Measurements from ENCODE around the gene RNF17. TPM values are rescaled to one million over a fixed set of nuclear protein-coding genes. Genes with fewer than 3 reads are reported as not detected.

Gene RNF17
- total RNA-seq, 2 experiments from 2014 or later = 0.43 to 0.47 TPM

DNA sequence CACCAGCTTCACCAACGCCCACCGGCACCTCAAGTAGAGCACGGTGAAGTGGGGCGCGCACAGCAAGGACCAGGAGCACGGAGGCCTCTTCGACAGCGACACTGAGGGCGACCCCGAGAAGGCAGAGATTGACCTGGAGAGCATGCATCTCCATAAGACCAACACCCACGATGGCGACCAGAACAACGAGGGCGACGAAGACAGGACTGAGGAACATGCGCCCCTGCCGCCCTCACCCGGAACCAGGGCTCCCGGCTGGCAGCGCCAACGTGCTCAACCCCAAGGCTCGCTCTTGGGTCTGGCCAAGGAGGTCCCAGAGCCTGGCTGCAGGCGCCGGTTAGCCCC, 18.5 kb upstream of the RNF17 start:
- H3K4me1 Mint-ChIP-seq = peaks cover 9% of the 10 kb centered on the region
- DNase-seq = no peak
- CTCF ChIA-PET = no interaction called here
- no peak overlapping the region for H3K27ac Mint-ChIP-seq
- H3K4me3 Mint-ChIP-seq = no peak overlapping the region
- peaks cover 44% of the 10 kb centered on the region for H3K27me3 Mint-ChIP-seq
- no peak for ATAC-seq
- POLR2A ChIA-PET = no interaction called here
- intact Hi-C loops (cut with DNase I, micrococcal nuclease) = loop anchor here in 1 of 2 experiments (10.0 kb wide), 1 partner anchor 249 kb away; no protein-coding TSS in a partner anchor
- H3K36me3 Mint-ChIP-seq (ENCODE audit: low read depth) = no peaks in the 10 kb centered on the region
- H3K9me3 Mint-ChIP-seq (ENCODE audit: low read depth) = no peaks in the 10 kb centered on the region

DNA sequence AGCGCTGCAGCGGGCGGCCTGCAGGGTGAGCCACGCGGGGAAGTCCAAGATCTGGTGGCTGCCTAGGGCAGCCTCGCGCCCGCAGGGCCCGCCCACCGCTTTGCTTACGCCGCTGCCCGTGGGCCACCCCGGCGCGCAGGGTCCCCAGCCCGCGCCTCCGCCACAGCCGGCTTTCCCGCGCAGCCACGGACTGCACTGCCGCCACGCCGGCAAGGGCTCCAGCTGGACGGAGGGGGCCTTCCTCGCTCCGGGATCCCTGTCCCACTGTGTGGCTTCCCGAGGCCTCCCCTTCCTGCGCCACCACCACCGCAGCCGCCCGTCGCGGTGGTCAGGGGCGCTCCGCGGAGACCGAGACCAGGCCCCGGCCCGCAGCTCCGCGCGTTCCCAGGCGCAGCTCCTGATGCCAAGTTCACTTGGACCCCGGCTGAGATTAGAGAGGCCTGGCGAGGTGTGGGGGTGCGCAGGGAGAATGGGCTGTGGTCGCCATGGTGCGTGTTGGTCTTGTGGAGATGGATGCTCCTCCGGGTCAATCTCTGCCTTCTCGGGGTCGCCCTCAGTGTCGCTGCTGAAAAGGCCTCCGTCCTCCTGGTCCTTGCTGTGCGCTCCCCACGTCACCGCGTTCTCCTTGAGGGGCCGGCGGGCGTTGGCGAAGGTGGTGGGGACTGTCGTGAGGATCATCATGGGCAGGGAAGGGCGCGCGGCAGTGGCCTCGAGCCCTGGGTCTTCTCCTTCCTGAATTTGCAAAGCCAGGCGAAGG, 17.9 kb upstream of the RNF17 start:
- ChIA-PET CTCF (no interaction called here), POLR2A (no interaction called here)
- no peak for DNase-seq
- ATAC-seq = no peak
- peaks cover 46% of the 10 kb centered on the region for H3K27me3 Mint-ChIP-seq
- H3K9me3 Mint-ChIP-seq (ENCODE audit: low read depth) = no peaks in the 10 kb centered on the region
- H3K4me3 Mint-ChIP-seq = no peak overlapping the region
- no peak overlapping the region for H3K27ac Mint-ChIP-seq
- no peaks in the 10 kb centered on the region for H3K36me3 Mint-ChIP-seq (ENCODE audit: low read depth)
- peaks cover 9% of the 10 kb centered on the region for H3K4me1 Mint-ChIP-seq
- intact Hi-C loops (cut with DNase I, micrococcal nuclease) = loop anchor here in 1 of 2 experiments (10.0 kb wide), 1 partner anchor 249 kb away; no protein-coding TSS in a partner anchor

DNA sequence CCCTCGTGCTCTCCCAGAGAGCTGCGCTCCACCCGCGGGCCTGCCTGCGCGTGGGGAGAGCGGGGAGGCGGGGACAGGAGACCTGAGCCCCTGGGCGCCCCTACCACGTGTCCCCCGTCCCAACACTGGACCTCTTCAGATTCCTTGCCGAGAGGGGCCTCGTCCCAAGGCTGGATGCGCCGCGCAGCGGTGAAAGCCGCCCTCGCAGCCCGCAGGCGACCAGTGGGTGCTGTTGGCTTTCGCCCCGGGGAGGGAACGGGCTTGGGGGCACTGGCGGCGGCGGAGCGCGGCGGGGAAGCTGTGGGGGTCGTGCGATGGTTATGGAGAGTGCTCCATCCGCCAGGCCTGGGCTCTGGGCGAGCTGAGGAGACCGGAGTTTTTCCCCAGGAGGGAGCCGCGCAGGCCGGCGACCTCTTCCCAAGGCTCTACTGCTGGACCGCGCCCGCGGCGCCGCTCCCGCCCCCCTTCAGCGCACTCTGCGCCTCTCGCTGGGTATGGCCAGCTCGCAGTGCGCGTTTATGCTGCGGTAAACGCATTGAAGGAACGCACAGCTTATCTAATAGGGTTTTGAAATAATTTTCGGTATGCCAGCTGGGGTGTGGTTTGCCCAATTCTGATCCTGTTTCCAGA, 17.2 kb upstream of the RNF17 start:
- ChIA-PET POLR2A (no interaction called here), CTCF (interaction anchor here (0.8 kb wide), 1 partner anchor 172 kb away, joined by 3 read pairs; no protein-coding TSS in a partner anchor)
- Mint-ChIP-seq H3K27me3 (peaks cover 46% of the 10 kb centered on the region), H3K9me3 (ENCODE audit: low read depth) (no peaks in the 10 kb centered on the region), H3K4me3 (peak overlapping the region; percentile 57), H3K27ac (no peak overlapping the region), H3K4me1 (peaks cover 9% of the 10 kb centered on the region), H3K36me3 (ENCODE audit: low read depth) (no peaks in the 10 kb centered on the region)
- DNase-seq = peak; percentile 40
- no peak for ATAC-seq
- intact Hi-C loops (cut with DNase I, micrococcal nuclease) = loop anchor here in 1 of 2 experiments (10.0 kb wide), 1 partner anchor 248 kb away; no protein-coding TSS in a partner anchor

DNA sequence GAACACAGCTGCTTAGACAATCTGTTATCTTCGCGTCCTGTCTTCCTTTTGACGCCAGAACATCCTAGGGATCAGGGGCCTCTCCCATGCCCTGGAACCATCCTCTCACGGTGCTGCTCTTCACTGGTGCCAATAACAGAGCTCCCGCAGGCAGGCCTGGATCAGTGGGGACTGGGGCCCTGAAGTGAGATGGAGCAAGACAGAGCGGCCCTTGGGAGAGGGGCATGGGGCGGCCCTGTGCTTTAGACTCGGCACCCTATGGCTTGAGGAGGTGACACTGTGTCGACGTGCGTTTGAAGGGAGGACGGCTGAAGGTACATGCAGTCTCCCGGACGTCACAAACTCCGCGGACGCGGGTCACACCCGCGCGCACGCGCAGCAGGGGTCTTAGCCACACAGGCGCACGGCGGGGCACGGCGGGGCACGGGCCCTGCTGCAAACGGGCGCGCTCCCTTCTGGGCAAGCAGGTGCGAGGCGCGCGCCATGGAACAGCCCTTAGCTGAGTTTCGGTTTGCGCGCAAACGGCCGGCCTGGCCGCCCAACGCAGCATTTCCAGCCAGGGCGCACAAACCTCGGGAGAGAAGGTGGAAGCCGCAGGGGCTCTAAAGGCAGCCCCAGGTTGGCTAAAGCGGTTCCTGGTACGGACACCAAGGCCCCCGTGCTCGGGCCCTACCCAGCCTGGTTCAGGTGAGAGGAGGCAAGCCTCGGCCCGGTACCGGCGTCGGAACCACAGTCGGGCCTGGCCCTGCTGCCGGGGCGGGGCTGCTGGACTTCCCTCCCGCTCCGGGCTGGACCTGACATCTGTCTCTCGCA, 16.5 kb upstream of the RNF17 start:
- Mint-ChIP-seq H3K27ac (no peak overlapping the region), H3K4me1 (peaks cover 9% of the 10 kb centered on the region), H3K27me3 (peaks cover 49% of the 10 kb centered on the region), H3K9me3 (ENCODE audit: low read depth) (no peaks in the 10 kb centered on the region), H3K36me3 (ENCODE audit: low read depth) (no peaks in the 10 kb centered on the region), H3K4me3 (peak overlapping the region; percentile 57)
- DNase-seq = peak; percentile 58
- intact Hi-C loops (cut with DNase I, micrococcal nuclease) = loop anchor here in 1 of 2 experiments (10.0 kb wide), 1 partner anchor 247 kb away; no protein-coding TSS in a partner anchor
- ChIA-PET POLR2A (no interaction called here), CTCF (interaction anchor here (0.8 kb wide), 1 partner anchor 173 kb away, joined by 3 read pairs; no protein-coding TSS in a partner anchor)
- ATAC-seq = peak; percentile 47

DNA sequence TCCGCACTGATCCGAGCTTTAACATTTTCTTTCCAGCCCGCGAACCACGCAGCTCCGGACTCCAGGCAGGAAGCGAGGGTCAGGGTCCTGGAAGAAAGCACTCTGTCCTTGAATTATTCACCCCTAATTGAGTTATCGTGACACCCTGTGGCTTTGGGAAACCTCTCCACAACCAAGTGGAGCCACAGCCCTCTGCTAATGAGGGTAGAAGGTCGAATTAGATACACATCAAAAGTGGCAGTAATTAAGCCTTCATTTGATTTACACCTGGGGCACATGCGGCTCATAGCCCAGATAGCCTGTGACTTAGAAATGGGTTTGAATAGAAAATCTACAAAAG, 15.9 kb upstream of the RNF17 start:
- ChIA-PET CTCF (no interaction called here), POLR2A (interaction anchor here (0.7 kb wide), 1 partner anchor 18 kb away, joined by 3 read pairs; no protein-coding TSS in a partner anchor)
- H3K27ac Mint-ChIP-seq = no peak overlapping the region
- ATAC-seq (no peak), DNase-seq (no peak)
- peak overlapping the region; percentile 36 for H3K4me3 Mint-ChIP-seq
- peaks cover 50% of the 10 kb centered on the region for H3K27me3 Mint-ChIP-seq
- no peaks in the 10 kb centered on the region for H3K9me3 Mint-ChIP-seq (ENCODE audit: low read depth)
- intact Hi-C loops (cut with DNase I, micrococcal nuclease) = loop anchor here in 1 of 2 experiments (10.0 kb wide), 1 partner anchor 247 kb away; no protein-coding TSS in a partner anchor
- no peaks in the 10 kb centered on the region for H3K36me3 Mint-ChIP-seq (ENCODE audit: low read depth)
- H3K4me1 Mint-ChIP-seq = peaks cover 9% of the 10 kb centered on the region

DNA sequence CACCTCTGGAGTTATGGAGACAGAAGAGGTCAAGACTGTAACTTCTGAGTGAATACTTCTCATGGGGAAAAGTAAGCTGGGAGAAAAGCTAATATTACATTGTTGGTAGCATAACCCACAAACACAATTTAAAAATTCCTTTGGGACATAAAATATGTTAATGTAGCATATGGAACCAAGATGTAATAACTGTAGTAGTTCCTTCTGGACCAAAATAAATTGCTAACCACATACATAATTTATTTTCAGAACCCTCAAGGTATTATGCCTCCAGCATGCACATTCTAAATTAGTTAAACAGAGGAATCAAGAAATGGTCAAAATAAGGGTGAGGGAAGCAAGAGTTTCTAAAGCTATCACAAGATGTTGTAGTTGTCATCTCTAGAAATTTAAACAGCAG, 4.8 kb upstream of the RNF17 start:
- POLR2A ChIA-PET = no interaction called here

DNA sequence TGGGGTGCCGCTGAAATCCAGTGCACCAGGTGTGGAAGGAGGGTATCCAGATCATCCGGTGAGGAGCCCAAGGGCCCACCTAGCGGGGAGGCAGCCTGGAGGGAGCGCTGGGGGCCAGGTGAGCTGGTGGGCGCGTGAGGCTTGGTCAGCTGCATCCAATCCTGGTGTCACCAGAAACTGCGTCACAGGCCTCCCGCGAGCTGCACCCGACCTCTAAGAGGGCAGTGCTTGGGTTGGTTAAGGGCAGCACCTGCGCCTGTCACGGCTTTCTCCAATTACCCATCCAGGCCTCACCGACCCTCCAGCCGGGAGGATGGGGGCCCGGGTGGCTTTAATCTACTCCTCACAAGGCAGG, 284 bp downstream of the RNF17 start:
- no peak for DNase-seq
- no peak overlapping the region for H3K4me3 Mint-ChIP-seq
- ATAC-seq = no peak
- ChIA-PET CTCF (interaction anchor here (0.6 kb wide), 1 partner anchor 458 kb away, joined by 4 read pairs; no protein-coding TSS in a partner anchor), POLR2A (no interaction called here)
- H3K27ac Mint-ChIP-seq = no peak overlapping the region
- H3K4me1 Mint-ChIP-seq = no peaks in the 10 kb centered on the region
- no peaks in the 10 kb centered on the region for H3K36me3 Mint-ChIP-seq (ENCODE audit: low read depth)
- H3K9me3 Mint-ChIP-seq (ENCODE audit: low read depth) = no peaks in the 10 kb centered on the region
- intact Hi-C loops (cut with DNase I, micrococcal nuclease) = no loop called here
- H3K27me3 Mint-ChIP-seq = peaks cover 3% of the 10 kb centered on the region

More for the DNA sequence above, 4.8 kb upstream of the RNF17 start:
- H3K9me3 Mint-ChIP-seq (ENCODE audit: low read depth) = no peaks in the 10 kb centered on the region
- H3K27me3 Mint-ChIP-seq = peaks cover 21% of the 10 kb centered on the region
- intact Hi-C loops (cut with DNase I, micrococcal nuclease) = no loop called here
- H3K27ac Mint-ChIP-seq = no peak overlapping the region
- no peaks in the 10 kb centered on the region for H3K36me3 Mint-ChIP-seq (ENCODE audit: low read depth)
- ATAC-seq (no peak), DNase-seq (no peak)
- H3K4me1 Mint-ChIP-seq = no peaks in the 10 kb centered on the region
- CTCF ChIA-PET = no interaction called here
- no peak overlapping the region for H3K4me3 Mint-ChIP-seq

DNA sequence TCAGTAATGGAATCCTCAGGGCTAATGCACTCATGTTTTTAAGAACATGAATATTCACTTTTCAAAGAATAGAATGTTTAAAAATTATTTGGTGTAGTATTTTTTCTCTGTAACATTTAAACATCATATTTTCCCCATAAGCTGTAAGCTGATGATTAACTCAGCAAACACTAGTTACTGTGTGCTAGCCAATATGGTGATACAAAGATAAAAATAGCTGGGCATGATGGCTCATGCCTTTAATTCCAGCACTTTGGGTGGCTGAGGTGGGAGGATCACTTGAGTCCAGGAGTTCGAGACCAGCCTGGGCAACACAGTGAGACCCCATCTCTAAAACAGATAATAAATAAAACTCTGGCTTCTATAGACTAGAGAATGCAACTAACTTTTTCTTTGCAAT, 13.2 kb downstream of the RNF17 start:
- Mint-ChIP-seq H3K27me3 (peaks cover 25% of the 10 kb centered on the region), H3K4me3 (no peak overlapping the region), H3K27ac (no peak overlapping the region), H3K4me1 (no peaks in the 10 kb centered on the region), H3K36me3 (ENCODE audit: low read depth) (no peaks in the 10 kb centered on the region), H3K9me3 (ENCODE audit: low read depth) (no peaks in the 10 kb centered on the region)
- POLR2A ChIA-PET = no interaction called here
- CTCF ChIA-PET = interaction anchor here (0.9 kb wide), 1 partner anchor 37 kb away, joined by 3 read pairs; no protein-coding TSS in a partner anchor
- no peak for DNase-seq
- intact Hi-C loops (cut with DNase I, micrococcal nuclease) = no loop called here
- ATAC-seq = no peak

DNA sequence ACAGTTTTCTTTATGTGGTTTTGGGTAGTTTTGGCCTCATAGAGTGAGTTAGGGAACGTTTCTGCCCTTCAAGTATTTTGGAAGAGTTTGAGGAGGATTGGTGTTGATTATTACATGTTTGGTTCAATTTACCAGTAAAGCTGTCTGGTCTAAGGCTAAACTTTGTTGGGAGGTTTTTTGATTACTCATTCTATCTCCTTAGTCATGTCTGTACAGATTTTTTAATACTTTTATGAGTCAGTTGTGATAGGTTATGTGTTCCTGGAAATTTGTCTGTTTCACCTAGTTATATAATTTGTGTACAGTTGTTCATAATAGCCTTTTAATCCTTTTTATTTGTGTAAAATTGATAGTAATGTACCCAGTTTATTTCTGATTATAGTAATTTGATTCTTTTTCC, 20.4 kb downstream of the RNF17 start:
- intact Hi-C loops (cut with DNase I, micrococcal nuclease) = no loop called here
- peaks cover 6% of the 10 kb centered on the region for H3K9me3 Mint-ChIP-seq (ENCODE audit: low read depth)
- peaks cover 5% of the 10 kb centered on the region for H3K4me1 Mint-ChIP-seq
- CTCF ChIA-PET = interaction anchor here (0.6 to 1.0 kb wide), 2 partner anchors 9 to 178 kb away, joined by 3 to 4 read pairs; no protein-coding TSS in a partner anchor
- ATAC-seq (no peak), DNase-seq (no peak)
- peaks cover 46% of the 10 kb centered on the region for H3K27me3 Mint-ChIP-seq
- H3K4me3 Mint-ChIP-seq = no peak overlapping the region
- no peak overlapping the region for H3K27ac Mint-ChIP-seq
- no peaks in the 10 kb centered on the region for H3K36me3 Mint-ChIP-seq (ENCODE audit: low read depth)
- POLR2A ChIA-PET = interaction anchor here (0.6 kb wide), 1 partner anchor 471 kb away, joined by 3 read pairs; no protein-coding TSS in a partner anchor

DNA sequence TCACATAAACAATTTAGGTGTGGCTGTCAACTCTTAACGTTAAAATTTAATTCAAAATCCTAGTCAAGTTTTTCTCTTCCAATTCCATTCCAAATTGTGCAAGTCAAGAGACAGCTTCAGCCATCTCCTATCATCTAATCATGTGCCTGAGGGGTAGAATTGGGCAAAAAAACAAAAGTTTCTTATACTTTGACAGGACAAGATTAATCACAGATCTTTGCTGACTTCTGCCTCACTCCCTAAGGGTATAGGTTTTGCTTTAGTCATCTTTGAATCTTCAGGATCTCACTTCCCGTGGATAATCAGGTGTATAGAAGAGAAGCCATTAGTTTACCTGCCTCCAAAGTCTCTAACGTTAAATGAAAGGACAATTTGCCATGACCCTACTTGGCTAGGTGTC, 24.6 kb downstream of the RNF17 start:
- intact Hi-C loops (cut with DNase I, micrococcal nuclease) = no loop called here
- ChIA-PET CTCF (no interaction called here), POLR2A (no interaction called here)

DNA sequence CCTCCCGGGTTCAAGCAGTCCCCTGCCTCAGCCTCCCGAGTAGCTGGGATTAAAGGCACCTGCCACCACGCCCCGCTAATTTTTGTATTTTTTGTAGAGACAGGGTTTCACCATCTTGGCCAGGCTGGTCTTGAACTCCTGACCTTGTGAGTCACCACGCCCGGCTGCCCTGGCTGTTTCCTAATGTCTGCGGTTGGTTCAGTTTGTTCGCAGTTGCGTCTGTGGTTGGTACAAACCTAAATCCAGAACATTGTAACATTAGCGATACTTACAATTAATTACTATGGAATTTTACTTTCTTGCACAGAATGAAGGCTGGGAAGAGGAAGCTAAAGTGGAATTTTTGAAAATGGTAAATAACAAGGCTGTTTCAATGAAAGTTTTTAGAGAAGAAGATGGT, 38.1 kb downstream of the RNF17 start:
- no peak for ATAC-seq
- no peak for DNase-seq
- CTCF ChIA-PET = interaction anchor here (0.8 kb wide), 1 partner anchor 212 kb away, joined by 3 read pairs; no protein-coding TSS in a partner anchor
- Mint-ChIP-seq H3K36me3 (ENCODE audit: low read depth) (no peaks in the 10 kb centered on the region), H3K9me3 (ENCODE audit: low read depth) (no peaks in the 10 kb centered on the region), H3K27me3 (peaks cover 13% of the 10 kb centered on the region), H3K4me1 (no peaks in the 10 kb centered on the region), H3K27ac (no peak overlapping the region), H3K4me3 (no peak overlapping the region)
- POLR2A ChIA-PET = no interaction called here
- intact Hi-C loops (cut with DNase I, micrococcal nuclease) = no loop called here

More for the DNA sequence above, 24.6 kb downstream of the RNF17 start:
- H3K4me1 Mint-ChIP-seq = peaks cover 5% of the 10 kb centered on the region
- H3K27me3 Mint-ChIP-seq = peaks cover 39% of the 10 kb centered on the region
- H3K4me3 Mint-ChIP-seq = no peak overlapping the region
- no peaks in the 10 kb centered on the region for H3K36me3 Mint-ChIP-seq (ENCODE audit: low read depth)
- no peak for ATAC-seq
- H3K27ac Mint-ChIP-seq = no peak overlapping the region
- DNase-seq = no peak
- peaks cover 6% of the 10 kb centered on the region for H3K9me3 Mint-ChIP-seq (ENCODE audit: low read depth)

All from activated CD4-positive, alpha-beta T cell treated with anti-CD3 and anti-CD28 coated beads for 36 hours (primary cell).